ENCODE data around the gene NOXRED1. TPM values are rescaled to one million over a fixed set of nuclear protein-coding genes. Genes with fewer than 3 reads are reported as not detected.

NOXRED1 gene
- total and polyA plus RNA-seq, 2 donors (not counting 1 experiment from before 2014, with no cell fraction given), result 0.42 to 1.5 TPM

DNA sequence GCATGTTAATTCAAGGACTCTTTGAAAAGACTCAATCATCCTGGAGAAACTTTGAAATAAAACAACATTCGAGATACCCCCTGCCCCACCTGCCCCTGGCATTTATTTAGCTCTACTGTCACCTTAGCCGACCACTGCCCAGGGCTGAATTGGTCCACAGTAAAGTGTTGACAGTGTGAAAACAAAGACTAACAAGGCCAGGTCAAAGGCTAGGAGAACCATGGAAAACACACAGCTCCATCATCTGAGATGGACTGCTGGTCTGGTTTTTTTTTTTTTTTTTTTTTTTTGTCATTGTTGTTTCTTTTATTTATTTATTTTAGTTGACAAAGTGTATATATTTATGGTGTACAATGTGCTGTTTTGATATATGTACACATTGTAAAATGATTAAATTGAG is 76.8 kb downstream of the NOXRED1 start:
- H3K4me1 Mint-ChIP-seq, result peaks cover 23% of the 10 kb centered on the region
- Histone ChIP-seq H3K9ac (ENCODE audit: low read length) (no peak overlapping the region), H3K4me1 (ENCODE audit: control insufficient read depth in 2 of 2, insufficient read depth in 2 of 2, low read length in 2 of 2) (peaks cover 7 to 8% of the 10 kb centered on the region in 2 donors), H3K27ac (ENCODE audit: low read length in 2 of 2) (no peak overlapping the region), H3K79me2 (ENCODE audit: control insufficient read depth, insufficient read depth, low read length) (peaks cover 22% of the 10 kb centered on the region), H2AFZ (ENCODE audit: insufficient read depth, low read depth, low read length, poor library complexity, severe bottlenecking) (no peak overlapping the region), H3K4me2 (replicated peaks; ENCODE audit: low read depth, low read length, poor library complexity, severe bottlenecking) (no peak overlapping the region), H4K20me1 (ENCODE audit: control insufficient read depth, insufficient read depth, low read length, poor library complexity, severe bottlenecking) (no peaks in the 10 kb centered on the region), H3K27me3 (replicated peaks in 1 of 4; ENCODE audit: control extremely low read depth in 1 of 4, control insufficient read depth in 3 of 4, insufficient read depth in 4 of 4, low read length in 3 of 4) (no peaks in the 10 kb centered on the region), H3K4me3 (ENCODE audit: control extremely low read depth in 1 of 5, extremely low read depth in 1 of 5, insufficient read depth in 1 of 5, low read depth in 2 of 5, low read length in 4 of 5) (no peak overlapping the region), H3K36me3 (replicated peaks in 1 of 2; ENCODE audit: control extremely low read depth in 1 of 2, control insufficient read depth in 1 of 2, extremely low read depth in 1 of 2, insufficient read depth in 2 of 2, low read length in 1 of 2) (peaks cover 2 to 58% of the 10 kb centered on the region in 2 experiments), H3K9me3 (ENCODE audit: control extremely low read depth in 1 of 3, control insufficient read depth in 2 of 3, insufficient read depth in 1 of 3, low read length in 2 of 3) (no peaks in the 10 kb centered on the region)
- no CpG with 5 or more reads among the region's 2 CpGs for WGBS (ENCODE audit: insufficient coverage)
- no peak overlapping the region for H3K27ac Mint-ChIP-seq
- H3K4me3 Mint-ChIP-seq, result no peak overlapping the region
- ATAC-seq (ENCODE audit: low read depth) (no peak), DNase-seq (no peak)
- ChIA-PET POLR2A (interaction anchor here (1.6 kb wide), 1 partner anchor 30 kb away, joined by 4 read pairs; the partner anchor contains the start of genes SAMD15 and TMED8), CTCF (interaction anchor here (0.6 to 0.8 kb wide), 3 partner anchors 9 to 516 kb away, joined by 3 to 4 read pairs (median 3); no protein-coding TSS in a partner anchor)
- H3K9me3 Mint-ChIP-seq (ENCODE audit: insufficient read depth), result no peaks in the 10 kb centered on the region
- TF ChIP-seq EZH2 (IDR thresholded peaks at IDR 0.05; ENCODE audit: borderline replicate concordance, insufficient read depth, low read depth, low read length, poor library complexity, severe bottlenecking), result no peak
- H3K27me3 Mint-ChIP-seq, result no peaks in the 10 kb centered on the region
- intact Hi-C loops (cut with micrococcal nuclease), result no loop called here

DNA sequence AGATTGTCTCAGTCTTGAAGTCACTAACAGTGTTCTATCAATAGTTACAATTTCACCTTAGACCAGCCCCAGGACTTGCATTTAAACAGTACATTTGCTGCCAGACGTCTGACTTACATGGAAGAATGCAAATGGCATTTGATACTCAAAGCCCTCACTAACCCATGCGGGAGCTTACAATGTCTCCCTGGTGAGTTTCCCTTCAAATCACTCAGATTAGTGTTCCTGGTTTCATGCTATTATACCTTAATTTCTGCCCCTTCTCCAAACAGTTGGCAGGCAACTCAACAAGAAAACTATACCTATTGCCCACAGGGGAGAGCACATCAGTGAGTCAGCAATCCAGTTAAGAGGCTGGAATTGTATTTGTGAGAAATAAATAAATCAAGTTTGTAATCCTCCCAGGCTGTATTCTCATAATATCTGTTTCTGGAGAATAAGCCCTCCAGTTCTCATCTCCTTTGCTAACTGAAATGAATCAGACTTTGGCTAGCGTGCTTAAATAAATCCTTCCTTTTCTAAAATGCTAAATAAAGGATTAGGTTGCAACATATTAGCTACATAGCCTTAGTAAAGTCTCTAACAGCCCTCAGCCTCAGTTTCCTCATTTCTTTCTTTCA is 78.8 kb downstream of the NOXRED1 start:
- POLR2A ChIA-PET, result no interaction called here
- Histone ChIP-seq H3K4me3 (ENCODE audit: control extremely low read depth in 1 of 5, extremely low read depth in 1 of 5, insufficient read depth in 1 of 5, low read depth in 2 of 5, low read length in 4 of 5) (no peak overlapping the region), H3K9me3 (ENCODE audit: control extremely low read depth in 1 of 3, control insufficient read depth in 2 of 3, insufficient read depth in 1 of 3, low read length in 2 of 3) (no peaks in the 10 kb centered on the region), H3K79me2 (ENCODE audit: control insufficient read depth, insufficient read depth, low read length) (peaks cover 10% of the 10 kb centered on the region), H3K27me3 (replicated peaks in 1 of 4; ENCODE audit: control extremely low read depth in 1 of 4, control insufficient read depth in 3 of 4, insufficient read depth in 4 of 4, low read length in 3 of 4) (no peaks in the 10 kb centered on the region), H2AFZ (ENCODE audit: insufficient read depth, low read depth, low read length, poor library complexity, severe bottlenecking) (no peak overlapping the region), H3K4me2 (replicated peaks; ENCODE audit: low read depth, low read length, poor library complexity, severe bottlenecking) (no peak overlapping the region), H3K27ac (ENCODE audit: low read length in 2 of 2) (no peak overlapping the region), H3K36me3 (replicated peaks in 1 of 2; ENCODE audit: control extremely low read depth in 1 of 2, control insufficient read depth in 1 of 2, extremely low read depth in 1 of 2, insufficient read depth in 2 of 2, low read length in 1 of 2) (peaks cover 2 to 61% of the 10 kb centered on the region in 2 experiments), H4K20me1 (ENCODE audit: control insufficient read depth, insufficient read depth, low read length, poor library complexity, severe bottlenecking) (no peaks in the 10 kb centered on the region), H3K9ac (ENCODE audit: low read length) (no peak overlapping the region), H3K4me1 (ENCODE audit: control insufficient read depth in 2 of 2, insufficient read depth in 2 of 2, low read length in 2 of 2) (peaks cover 7 to 8% of the 10 kb centered on the region in 2 donors)
- no peak overlapping the region for H3K4me3 Mint-ChIP-seq
- ATAC-seq (ENCODE audit: low read depth), result no peak
- TF ChIP-seq EZH2 (IDR thresholded peaks at IDR 0.05; ENCODE audit: borderline replicate concordance, insufficient read depth, low read depth, low read length, poor library complexity, severe bottlenecking), result no peak
- TF ChIP-seq, protein P1, sequence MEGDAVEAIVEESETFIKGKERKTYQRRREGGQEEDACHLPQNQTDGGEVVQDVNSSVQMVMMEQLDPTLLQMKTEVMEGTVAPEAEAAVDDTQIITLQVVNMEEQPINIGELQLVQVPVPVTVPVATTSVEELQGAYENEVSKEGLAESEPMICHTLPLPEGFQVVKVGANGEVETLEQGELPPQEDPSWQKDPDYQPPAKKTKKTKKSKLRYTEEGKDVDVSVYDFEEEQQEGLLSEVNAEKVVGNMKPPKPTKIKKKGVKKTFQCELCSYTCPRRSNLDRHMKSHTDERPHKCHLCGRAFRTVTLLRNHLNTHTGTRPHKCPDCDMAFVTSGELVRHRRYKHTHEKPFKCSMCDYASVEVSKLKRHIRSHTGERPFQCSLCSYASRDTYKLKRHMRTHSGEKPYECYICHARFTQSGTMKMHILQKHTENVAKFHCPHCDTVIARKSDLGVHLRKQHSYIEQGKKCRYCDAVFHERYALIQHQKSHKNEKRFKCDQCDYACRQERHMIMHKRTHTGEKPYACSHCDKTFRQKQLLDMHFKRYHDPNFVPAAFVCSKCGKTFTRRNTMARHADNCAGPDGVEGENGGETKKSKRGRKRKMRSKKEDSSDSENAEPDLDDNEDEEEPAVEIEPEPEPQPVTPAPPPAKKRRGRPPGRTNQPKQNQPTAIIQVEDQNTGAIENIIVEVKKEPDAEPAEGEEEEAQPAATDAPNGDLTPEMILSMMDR (IDR thresholded peaks at IDR 0.05), result no peak
- 94% methylated on average over 2 of the region's 3 CpGs for WGBS (ENCODE audit: insufficient coverage)
- intact Hi-C loops (cut with micrococcal nuclease), result no loop called here
- H3K27ac Mint-ChIP-seq, result no peak overlapping the region
- DNase-seq, result no peak
- CTCF ChIA-PET, result no interaction called here
- no peaks in the 10 kb centered on the region for H3K27me3 Mint-ChIP-seq
- H3K9me3 Mint-ChIP-seq (ENCODE audit: insufficient read depth), result no peaks in the 10 kb centered on the region
- H3K4me1 Mint-ChIP-seq, result peaks cover 16% of the 10 kb centered on the region

Small RNA genes lying within 50 kb of the gene (small RNA-seq; reads per million reads assigned to genes)
- not detected for gene RF00404 (ENCODE audit: insufficient read length, low read depth, low replicate concordance)

Other genes starting within 250 kb of the NOXRED1 start
- 3.2 and 4.2 TPM in 2 replicates for gene TMEM63C, start 241.7 kb downstream of the NOXRED1 start, total RNA-seq
- 0.59 and 0.63 TPM in 2 replicates for gene TMEM63C, start 241.7 kb downstream of the NOXRED1 start, polyA plus RNA-seq
- not detected in 2 replicates for gene NGB, start 152.3 kb downstream of the NOXRED1 start, total RNA-seq
- gene NGB, start 152.3 kb downstream of the NOXRED1 start, polyA plus RNA-seq, result not detected in 2 replicates
- gene POMT2, start 102.6 kb downstream of the NOXRED1 start, total RNA-seq, result 36.6 and 44.1 TPM in 2 replicates
- gene POMT2, start 102.6 kb downstream of the NOXRED1 start, polyA plus RNA-seq, result 14.3 and 15.8 TPM in 2 replicates
- gene GSTZ1, start 102.5 kb downstream of the NOXRED1 start, total RNA-seq, result 25.6 and 26.2 TPM in 2 replicates
- gene GSTZ1, start 102.5 kb downstream of the NOXRED1 start, polyA plus RNA-seq, result 10.9 and 12.7 TPM in 2 replicates
- 43.8 and 44.7 TPM in 2 replicates for gene TMED8, start 46.4 kb downstream of the NOXRED1 start, total RNA-seq
- gene TMED8, start 46.4 kb downstream of the NOXRED1 start, polyA plus RNA-seq, result 13.1 and 18.9 TPM in 2 replicates
- gene SAMD15, start 46.1 kb downstream of the NOXRED1 start, total RNA-seq, result 0.96 and 1.00 TPM in 2 replicates
- 0.03 and 0.07 TPM in 2 replicates for gene SAMD15, start 46.1 kb downstream of the NOXRED1 start, polyA plus RNA-seq
- 25.3 and 25.9 TPM in 2 replicates for gene VIPAS39, start 34.1 kb upstream of the NOXRED1 start, total RNA-seq
- gene VIPAS39, start 34.1 kb upstream of the NOXRED1 start, polyA plus RNA-seq, result 14.1 and 17.4 TPM in 2 replicates
- gene AHSA1, start 34.6 kb upstream of the NOXRED1 start, total RNA-seq, result 87.5 and 112 TPM in 2 replicates
- 82.5 and 83.2 TPM in 2 replicates for gene AHSA1, start 34.6 kb upstream of the NOXRED1 start, polyA plus RNA-seq
- gene ISM2, start 75.3 kb upstream of the NOXRED1 start, total RNA-seq, result 0.30 TPM in 1 of 2 replicates, not detected in the other
- not detected in 2 replicates for gene ISM2, start 75.3 kb upstream of the NOXRED1 start, polyA plus RNA-seq
- 41.4 and 52.2 TPM in 2 replicates for gene SPTLC2, start 193.1 kb upstream of the NOXRED1 start, total RNA-seq
- gene SPTLC2, start 193.1 kb upstream of the NOXRED1 start, polyA plus RNA-seq, result 9.4 and 20.9 TPM in 2 replicates

Data from B cell (primary cell).